Measurements from ENCODE around the gene ABCC4. TPM values are rescaled to one million over a fixed set of nuclear protein-coding genes. Genes with fewer than 3 reads are reported as not detected.

The ABCC4 gene
- total RNA-seq, 1 experiment from 2014 or later, result 26.3 TPM

DNA sequence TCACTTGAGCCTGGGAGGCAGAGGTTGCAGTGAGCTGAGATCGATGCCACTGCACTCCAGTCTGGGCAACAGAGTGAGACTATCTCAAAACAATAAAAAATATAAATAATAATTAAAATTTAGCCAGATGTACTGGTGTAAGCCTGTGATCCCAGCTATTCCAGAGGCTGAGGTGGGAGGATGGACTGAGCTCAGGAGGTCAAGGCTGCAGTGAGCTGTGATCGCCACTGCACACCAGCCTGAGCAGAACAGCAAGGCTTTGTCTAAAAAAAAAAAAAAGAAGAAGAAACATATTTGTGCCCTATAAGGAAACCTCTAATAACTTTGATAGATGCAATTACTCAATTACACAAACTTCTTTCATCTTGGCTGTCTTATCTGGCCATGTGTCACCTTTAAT lies 52.3 kb downstream of the ABCC4 start (continued):
- no peak for TF ChIP-seq POLR2AphosphoS5 (IDR thresholded peaks at IDR 0.05; ENCODE audit: low read depth, low read length)
- TF ChIP-seq, protein P1, sequence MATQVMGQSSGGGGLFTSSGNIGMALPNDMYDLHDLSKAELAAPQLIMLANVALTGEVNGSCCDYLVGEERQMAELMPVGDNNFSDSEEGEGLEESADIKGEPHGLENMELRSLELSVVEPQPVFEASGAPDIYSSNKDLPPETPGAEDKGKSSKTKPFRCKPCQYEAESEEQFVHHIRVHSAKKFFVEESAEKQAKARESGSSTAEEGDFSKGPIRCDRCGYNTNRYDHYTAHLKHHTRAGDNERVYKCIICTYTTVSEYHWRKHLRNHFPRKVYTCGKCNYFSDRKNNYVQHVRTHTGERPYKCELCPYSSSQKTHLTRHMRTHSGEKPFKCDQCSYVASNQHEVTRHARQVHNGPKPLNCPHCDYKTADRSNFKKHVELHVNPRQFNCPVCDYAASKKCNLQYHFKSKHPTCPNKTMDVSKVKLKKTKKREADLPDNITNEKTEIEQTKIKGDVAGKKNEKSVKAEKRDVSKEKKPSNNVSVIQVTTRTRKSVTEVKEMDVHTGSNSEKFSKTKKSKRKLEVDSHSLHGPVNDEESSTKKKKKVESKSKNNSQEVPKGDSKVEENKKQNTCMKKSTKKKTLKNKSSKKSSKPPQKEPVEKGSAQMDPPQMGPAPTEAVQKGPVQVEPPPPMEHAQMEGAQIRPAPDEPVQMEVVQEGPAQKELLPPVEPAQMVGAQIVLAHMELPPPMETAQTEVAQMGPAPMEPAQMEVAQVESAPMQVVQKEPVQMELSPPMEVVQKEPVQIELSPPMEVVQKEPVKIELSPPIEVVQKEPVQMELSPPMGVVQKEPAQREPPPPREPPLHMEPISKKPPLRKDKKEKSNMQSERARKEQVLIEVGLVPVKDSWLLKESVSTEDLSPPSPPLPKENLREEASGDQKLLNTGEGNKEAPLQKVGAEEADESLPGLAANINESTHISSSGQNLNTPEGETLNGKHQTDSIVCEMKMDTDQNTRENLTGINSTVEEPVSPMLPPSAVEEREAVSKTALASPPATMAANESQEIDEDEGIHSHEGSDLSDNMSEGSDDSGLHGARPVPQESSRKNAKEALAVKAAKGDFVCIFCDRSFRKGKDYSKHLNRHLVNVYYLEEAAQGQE (IDR thresholded peaks at IDR 0.05; ENCODE audit: low read depth), result no peak
- TF ChIP-seq CEBPB (IDR thresholded peaks at IDR 0.05; ENCODE audit: low read depth), result no peak
- TF ChIP-seq SRF (IDR thresholded peaks at IDR 0.05; ENCODE audit: low read depth), result no peak
- TF ChIP-seq, protein P2, sequence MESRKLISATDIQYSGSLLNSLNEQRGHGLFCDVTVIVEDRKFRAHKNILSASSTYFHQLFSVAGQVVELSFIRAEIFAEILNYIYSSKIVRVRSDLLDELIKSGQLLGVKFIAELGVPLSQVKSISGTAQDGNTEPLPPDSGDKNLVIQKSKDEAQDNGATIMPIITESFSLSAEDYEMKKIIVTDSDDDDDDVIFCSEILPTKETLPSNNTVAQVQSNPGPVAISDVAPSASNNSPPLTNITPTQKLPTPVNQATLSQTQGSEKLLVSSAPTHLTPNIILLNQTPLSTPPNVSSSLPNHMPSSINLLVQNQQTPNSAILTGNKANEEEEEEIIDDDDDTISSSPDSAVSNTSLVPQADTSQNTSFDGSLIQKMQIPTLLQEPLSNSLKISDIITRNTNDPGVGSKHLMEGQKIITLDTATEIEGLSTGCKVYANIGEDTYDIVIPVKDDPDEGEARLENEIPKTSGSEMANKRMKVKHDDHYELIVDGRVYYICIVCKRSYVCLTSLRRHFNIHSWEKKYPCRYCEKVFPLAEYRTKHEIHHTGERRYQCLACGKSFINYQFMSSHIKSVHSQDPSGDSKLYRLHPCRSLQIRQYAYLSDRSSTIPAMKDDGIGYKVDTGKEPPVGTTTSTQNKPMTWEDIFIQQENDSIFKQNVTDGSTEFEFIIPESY (IDR thresholded peaks at IDR 0.05; ENCODE audit: extremely low read depth, insufficient replicate concordance, low read length), result no peak
- TF ChIP-seq EGR1 (IDR thresholded peaks at IDR 0.05; ENCODE audit: low read depth), result no peak
- no peak for TF ChIP-seq SIN3A (IDR thresholded peaks at IDR 0.05; ENCODE audit: low read depth)

DNA sequence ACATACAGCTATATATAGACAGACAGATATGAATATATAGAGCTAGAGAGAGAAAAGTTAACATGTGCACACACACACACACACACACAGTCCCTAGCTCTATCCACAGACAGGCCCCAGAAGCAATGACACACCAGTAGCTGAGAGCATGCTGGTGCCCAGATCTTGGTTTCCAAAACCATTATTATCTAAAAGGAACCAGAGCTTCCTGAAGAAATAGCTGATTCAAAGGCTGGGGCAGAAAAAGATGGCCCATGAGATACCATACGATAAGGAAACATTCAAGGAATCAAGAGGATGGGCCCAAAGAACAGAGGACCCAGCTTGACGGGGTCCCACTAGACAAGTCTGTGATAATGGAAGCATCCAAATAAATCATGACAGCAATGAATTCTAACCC lies 53.4 kb downstream of the ABCC4 start:
- Histone ChIP-seq H4K20me1 (ENCODE audit: insufficient read depth) (no peaks in the 10 kb centered on the region), H2AFZ (ENCODE audit: low read depth, low read length, poor library complexity, severe bottlenecking) (no peak overlapping the region), H3K36me3 (ENCODE audit: control insufficient read depth in 1 of 2, insufficient read depth in 2 of 2, low read length in 2 of 2) (no peaks in the 10 kb centered on the region; a peak in 1 of 4 replicates), H3K9ac (ENCODE audit: low read length) (no peak overlapping the region), H3K27me3 (ENCODE audit: insufficient read depth, low read length) (no peaks in the 10 kb centered on the region), H3K27ac (ENCODE audit: low read depth, low read length) (no peak overlapping the region), H3K4me2 (ENCODE audit: low read length) (no peak overlapping the region), H3K4me3 (replicated peaks in 1 of 2; ENCODE audit: low read depth in 1 of 2, low read length in 2 of 2) (no peak overlapping the region), H3K79me2 (ENCODE audit: insufficient read depth, low read length) (peaks cover 26% of the 10 kb centered on the region), H3K9me3 (ENCODE audit: control insufficient read depth in 1 of 2, insufficient read depth in 1 of 2, low read depth in 1 of 2, low read length in 2 of 2) (no peaks in the 10 kb centered on the region), H3K9me2 (ENCODE audit: insufficient read depth) (no peaks in the 10 kb centered on the region), H3K4me1 (ENCODE audit: control insufficient read depth in 1 of 2, insufficient read depth in 2 of 2, low read length in 2 of 2) (peaks cover 18 to 23% of the 10 kb centered on the region in 2 experiments)
- no peak for ATAC-seq
- DNase-seq (ENCODE audit: low read depth, low spot score), result no peak
- ChIA-PET CTCF (no interaction called here), POLR2A (no interaction called here), RAD21 (ENCODE audit: low non-redundant PET in 1 of 2, low total read pairs in 2 of 2, uncharacterized antibody in 2 of 2, unreplicated experiment in 2 of 2) (no interaction called here)
- BruUV-seq (replicated peaks), result no TSS peak
- intact Hi-C loops (cut with micrococcal nuclease), result no loop called here
- TF ChIP-seq, protein P3, sequence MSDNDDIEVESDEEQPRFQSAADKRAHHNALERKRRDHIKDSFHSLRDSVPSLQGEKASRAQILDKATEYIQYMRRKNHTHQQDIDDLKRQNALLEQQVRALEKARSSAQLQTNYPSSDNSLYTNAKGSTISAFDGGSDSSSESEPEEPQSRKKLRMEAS (IDR thresholded peaks at IDR 0.05), result no peak
- TF ChIP-seq POLR2A (IDR thresholded peaks at IDR 0.05; ENCODE audit: borderline replicate concordance, extremely low read depth, insufficient read depth, insufficient read length) (no peak), EZH2 (IDR thresholded peaks at IDR 0.05) (no peak), EZH2phosphoT487 (IDR thresholded peaks at IDR 0.05; ENCODE audit: borderline replicate concordance) (no peak), JUND (IDR thresholded peaks at IDR 0.05) (no peak), FOSL1 (IDR thresholded peaks at IDR 0.05; ENCODE audit: low read depth) (no peak), EGR1 (IDR thresholded peaks at IDR 0.05; ENCODE audit: low read depth) (no peak), RAD21 (IDR thresholded peaks at IDR 0.05; ENCODE audit: low read depth) (no peak), SRF (IDR thresholded peaks at IDR 0.05; ENCODE audit: low read depth) (no peak), POLR2AphosphoS5 (IDR thresholded peaks at IDR 0.05; ENCODE audit: low read depth, low read length) (no peak), TCF7L2 (IDR thresholded peaks at IDR 0.05; ENCODE audit: borderline replicate concordance, extremely low read depth, insufficient read depth, insufficient read length) (no peak), SIN3A (IDR thresholded peaks at IDR 0.05; ENCODE audit: low read depth) (no peak), ELF1 (IDR thresholded peaks at IDR 0.05; ENCODE audit: borderline replicate concordance, low read depth) (no peak)
- TF ChIP-seq, protein P4, sequence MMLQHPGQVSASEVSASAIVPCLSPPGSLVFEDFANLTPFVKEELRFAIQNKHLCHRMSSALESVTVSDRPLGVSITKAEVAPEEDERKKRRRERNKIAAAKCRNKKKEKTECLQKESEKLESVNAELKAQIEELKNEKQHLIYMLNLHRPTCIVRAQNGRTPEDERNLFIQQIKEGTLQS (IDR thresholded peaks at IDR 0.05), result no peak
- TF ChIP-seq, protein P1 (IDR thresholded peaks at IDR 0.05; ENCODE audit: low read depth), result no peak
